ENCODE results near the gene UST.

DNA sequence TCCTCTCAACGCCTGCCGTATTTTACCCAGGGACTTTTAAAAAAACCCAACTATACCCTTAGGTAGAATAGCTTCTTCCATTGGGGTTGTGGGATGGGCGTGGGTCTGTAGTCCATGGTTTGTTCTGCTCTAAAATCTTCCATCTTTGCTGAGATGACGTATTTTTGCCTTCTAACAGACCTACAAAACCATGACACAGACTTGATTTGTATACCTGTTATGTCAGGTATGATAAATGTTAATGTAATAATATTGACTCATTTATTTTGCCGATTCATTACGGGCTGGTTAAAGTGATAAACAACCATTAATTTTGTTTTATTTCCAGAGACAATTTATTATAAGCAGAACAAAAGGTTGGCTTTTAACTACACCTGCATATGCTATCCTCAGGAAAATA, 48.7 kb downstream of the UST start:
- no peak for TF ChIP-seq POLR2A (IDR thresholded peaks at IDR 0.05)
- TF ChIP-seq CTCF (IDR thresholded peaks at IDR 0.05): no peak

Data from right lobe of liver (tissue), 4 donors.